HCT116 (cell line): Measurements from ENCODE around the gene AUTS2. TPM values are rescaled to one million over a fixed set of nuclear protein-coding genes. Genes with fewer than 3 reads are reported as not detected.

Experiments used
- ATAC-seq: fragments of 200-7000 bp; cut with Tn5 transposase; 2 replicates; pipeline ENCODE4 v1.9.1; 2020; ENCODE audit warnings: mild to moderate bottlenecking, moderate library complexity
- BruUV-seq: library from RNA; stranded (reverse); fragments of 400-500 nt; replicated peaks from 2 replicates; lab custom pipeline; 2021; lab: Mats Ljungman, UMichigan
- CTCF ChIA-PET: fragments of 300-600 bp; sonication (Branson Sonifier 250); formaldehyde crosslinking; loops from one replicate; lab custom pipeline; 2021; ENCODE audit warnings: antibody characterized with exemption; lab: Charles Lee
- POLR2A ChIA-PET: fragments of 300-600, 350-600 bp; sonication (Branson Sonifier 250); formaldehyde crosslinking; loops from one replicate; lab custom pipeline; 2021; ENCODE audit warnings: antibody characterized with exemption; lab: Charles Lee
- RAD21 ChIA-PET, 2 experiments: fragments of 300-600 bp; sonication (Branson Sonifier 250); formaldehyde crosslinking; loops; one replicate each; lab custom pipeline; 2023; ENCODE audit warnings: low total read pairs in 2 of 2; ENCODE audit not compliant: uncharacterized antibody in 2 of 2, unreplicated experiment in 2 of 2, low non-redundant PET in 1 of 2; lab: Charles Lee
- DNase-seq: peaks from one replicate; pipeline ENCODE4 v3.0.0-alpha.2; 2010; ENCODE audit warnings: low read depth, low spot score
- H2AFZ ChIP-seq: fragments of 200-600 bp; shearing (Covaris generic), sonication (generic); 2 replicates; pipeline ENCODE4 v1.6.1; 2017; ENCODE audit warnings: low read depth, mixed run types, mixed read lengths, antibody characterized with exemption, low read length; ENCODE audit not compliant: poor library complexity, severe bottlenecking
- H3K27ac ChIP-seq: 2 replicates; pipeline ENCODE4 v1.5.1; 2012; ENCODE audit warnings: low read depth, low read length
- H3K27me3 ChIP-seq: fragments of 200-600 bp; sonication (generic); 2 replicates; pipeline ENCODE4 v1.6.1; 2016; ENCODE audit warnings: mixed run types, low read length, mixed read lengths; ENCODE audit not compliant: insufficient read depth
- H3K36me3 ChIP-seq, 2 experiments: fragments of 200-500 bp in 1 of 2; fragments of 200-600 bp in 1 of 2; sonication (Bioruptor generic) in 1 of 2; sonication (generic) in 1 of 2; 2 replicates each; pipeline versions ENCODE4 v1.5.1 to v1.6.1; 2014 to 2016; ENCODE audit warnings: low read length in 2 of 2, inconsistent platforms in 1 of 2, mixed read lengths in 1 of 2, mixed run types in 1 of 2; ENCODE audit not compliant: insufficient read depth in 2 of 2, control insufficient read depth in 1 of 2
- H3K4me1 ChIP-seq, 2 experiments: fragments of 200-600 bp in 1 of 2; sonication (generic) in 1 of 2; 2 replicates each; pipeline versions ENCODE4 v1.5.1 to v1.6.1; 2012 to 2017; ENCODE audit warnings: low read length in 2 of 2, inconsistent platforms in 1 of 2, mild to moderate bottlenecking in 1 of 2, mixed read lengths in 1 of 2, mixed run types in 1 of 2, moderate library complexity in 1 of 2; ENCODE audit not compliant: insufficient read depth in 2 of 2, control insufficient read depth in 1 of 2
- H3K4me2 ChIP-seq: fragments of 200-600 bp; sonication (generic); 2 replicates; pipeline ENCODE4 v1.6.1; 2017; ENCODE audit warnings: mixed run types, low read length, mixed read lengths
- H3K4me3 ChIP-seq, 2 experiments: fragments of 200-600 bp in 1 of 2; sonication (generic) in 1 of 2; replicated peaks in 1 of 2; 2 replicates each; pipeline ENCODE4 v1.5.1; 2011 to 2016; ENCODE audit warnings: low read length in 2 of 2, control low read depth in 1 of 2, low read depth in 1 of 2, mild to moderate bottlenecking in 1 of 2, mixed read lengths in 1 of 2, mixed run types in 1 of 2
- H3K79me2 ChIP-seq: fragments of 200-600 bp; sonication (generic); 2 replicates; pipeline ENCODE4 v1.6.1; 2017; ENCODE audit warnings: mild to moderate bottlenecking, mixed run types, low read length, moderate library complexity, mixed read lengths; ENCODE audit not compliant: insufficient read depth
- H3K9ac ChIP-seq: fragments of 200-600 bp; sonication (generic); 2 replicates; pipeline ENCODE4 v1.6.1; 2016; ENCODE audit warnings: low read length, mixed read lengths
- H3K9me2 ChIP-seq: fragments of 200-600 bp; sonication (generic), shearing (Covaris generic); 2 replicates; pipeline ENCODE4 v1.6.1; 2017; ENCODE audit warnings: mixed run types, mild to moderate bottlenecking, moderate library complexity; ENCODE audit not compliant: insufficient read depth
- H3K9me3 ChIP-seq, 2 experiments: fragments of 200-500 bp in 1 of 2; fragments of 200-600 bp in 1 of 2; sonication (Bioruptor generic) in 1 of 2; sonication (generic) in 1 of 2; 2 replicates each; pipeline ENCODE4 v1.6.1; 2014 to 2017; ENCODE audit warnings: low read length in 2 of 2, mixed read lengths in 2 of 2, inconsistent platforms in 1 of 2, low read depth in 1 of 2, mild to moderate bottlenecking in 1 of 2, mixed run types in 1 of 2, moderate library complexity in 1 of 2; ENCODE audit not compliant: control insufficient read depth in 1 of 2, insufficient read depth in 1 of 2
- H4K20me1 ChIP-seq: fragments of 200-600 bp; sonication (generic), shearing (Covaris generic); 2 replicates; pipeline ENCODE4 v1.6.1; 2017; ENCODE audit warnings: mixed run types, mild to moderate bottlenecking, moderate library complexity; ENCODE audit not compliant: insufficient read depth
- CBX3 ChIP-seq: IDR thresholded peaks from 2 replicates; pipeline ENCODE4 v1.6.1; 2012; ENCODE audit warnings: low read depth
- CEBPB ChIP-seq: IDR thresholded peaks from 2 replicates; pipeline ENCODE4 v1.6.1; 2012; ENCODE audit warnings: low read depth
- FOSL1 ChIP-seq: IDR thresholded peaks from 2 replicates; pipeline ENCODE4 v1.6.1; 2012; ENCODE audit warnings: low read depth
- JUND ChIP-seq: IDR thresholded peaks from 2 replicates; pipeline ENCODE4 v1.6.1; 2012
- RAD21 ChIP-seq: IDR thresholded peaks from 2 replicates; pipeline ENCODE4 v1.6.1; 2012; ENCODE audit warnings: low read depth, mild to moderate bottlenecking
- SIN3A ChIP-seq: IDR thresholded peaks from 2 replicates; pipeline ENCODE4 v1.6.1; 2012; ENCODE audit warnings: low read depth
- SP1 ChIP-seq: IDR thresholded peaks from 2 replicates; pipeline ENCODE4 v1.6.1; 2012; ENCODE audit warnings: low read depth
- SRF ChIP-seq: IDR thresholded peaks from 2 replicates; pipeline ENCODE4 v1.6.1; 2012; ENCODE audit warnings: low read depth
- TCF7L2 ChIP-seq: IDR thresholded peaks from 2 replicates; pipeline ENCODE4 v1.7.0; 2011; ENCODE audit warnings: borderline replicate concordance, inconsistent platforms; ENCODE audit not compliant: insufficient read depth, insufficient read length; ENCODE audit errors: extremely low read depth
- ZFX ChIP-seq: fragments of 450-650 bp; IDR thresholded peaks from 2 replicates; pipeline ENCODE4 v1.6.1; 2017
- ZNF274 ChIP-seq: fragments of 200-500 bp; sonication (Bioruptor generic); IDR thresholded peaks from 2 replicates; pipeline ENCODE4 v1.6.1; 2014; ENCODE audit warnings: mild to moderate bottlenecking, low read depth, low read length, inconsistent platforms
- intact Hi-C: fragments of 100-400 bp; cut with micrococcal nuclease; formaldehyde crosslinking; loops from 2 replicates; pipeline ENCODE4 v1.10.0; 2022
- total RNA-seq: library from RNA; stranded (reverse); gene quantifications from one replicate; pipeline ENCODE4 v1.2.1, GENCODE V29; 2021; ENCODE audit not compliant: unreplicated experiment
- TF ChIP-seq, protein P1 (sequence below): IDR thresholded peaks from 2 replicates; pipeline ENCODE4 v1.6.1; 2011; ENCODE audit warnings: mild to moderate bottlenecking, low read length, moderate library complexity; ENCODE audit not compliant: insufficient replicate concordance; ENCODE audit errors: extremely low read depth
- TF ChIP-seq, protein P2 (sequence below): IDR thresholded peaks from 2 replicates; pipeline ENCODE4 v1.6.1; 2012; ENCODE audit warnings: low read depth

Gene AUTS2
- total RNA-seq, 1 experiment from 2014 or later: 0.93 TPM

DNA sequence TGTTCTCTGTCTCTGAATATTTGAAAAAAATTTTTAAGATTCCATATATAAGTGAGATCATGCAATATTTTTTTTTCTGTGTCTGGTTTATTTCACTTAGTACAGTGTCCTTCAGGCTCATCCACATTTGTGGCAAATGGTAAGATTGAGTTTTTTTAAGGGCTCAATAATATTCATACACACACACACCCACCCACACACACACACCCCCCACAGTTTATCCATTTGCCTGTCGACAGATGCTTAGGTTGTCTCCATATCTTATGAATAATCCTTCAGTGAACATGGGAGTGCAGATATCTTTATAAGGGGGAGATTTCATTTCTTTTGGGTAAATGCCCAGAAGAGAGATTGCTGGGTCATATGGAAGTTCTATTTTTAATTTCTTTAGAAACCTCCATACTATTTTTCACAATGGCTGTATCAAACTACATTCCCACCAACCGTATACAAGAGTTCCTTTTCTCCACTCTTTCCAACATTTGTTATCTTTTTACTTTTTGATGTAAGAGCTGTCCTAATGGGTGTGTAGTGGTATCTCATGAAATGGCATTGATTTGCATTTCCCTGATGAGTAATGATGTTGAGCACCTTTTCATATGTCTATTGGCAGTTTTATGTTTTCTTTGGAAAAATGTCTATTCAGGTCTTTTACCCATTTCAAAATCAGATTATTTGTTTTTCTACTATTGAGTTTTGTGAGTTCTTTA is 35.0 kb downstream of the AUTS2 start (continued):
- TF ChIP-seq TCF7L2 (no peak), SIN3A (no peak)

DNA sequence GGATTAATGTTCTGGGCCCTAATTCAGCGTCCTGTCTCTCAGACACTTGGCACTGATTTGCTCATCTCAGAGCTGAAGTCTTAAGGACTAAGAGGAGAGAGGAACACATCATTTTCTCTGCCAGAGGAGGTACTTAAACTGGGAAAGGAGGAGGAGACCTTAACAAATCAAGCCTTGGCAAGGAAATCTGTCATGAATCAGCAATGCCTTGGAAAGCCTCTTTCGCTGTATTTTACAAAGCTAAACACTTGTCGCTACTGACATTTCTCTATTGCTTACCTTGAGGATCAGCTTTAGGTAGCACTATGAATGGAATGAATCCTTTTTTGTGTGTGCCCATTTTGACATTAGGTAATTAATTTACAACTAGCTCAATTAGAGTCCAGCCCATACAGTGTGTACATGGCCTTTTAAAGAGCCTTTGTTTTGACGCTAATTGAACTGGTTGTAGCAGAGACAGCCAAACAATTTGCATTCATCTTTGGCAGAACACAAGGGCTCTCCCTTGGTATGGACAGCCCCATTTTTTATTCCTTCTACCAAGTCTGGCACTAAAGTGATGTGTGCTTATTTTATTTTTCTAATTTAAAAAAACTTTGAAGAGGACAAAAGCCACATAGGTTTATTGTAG is 37.4 kb downstream of the AUTS2 start:
- POLR2A ChIA-PET: no interaction called here
- H3K9me3 ChIP-seq: peaks cover 16 to 19% of the 10 kb centered on the region in 2 experiments; a peak in 2 of 4 replicates
- H3K27me3 ChIP-seq: no peaks in the 10 kb centered on the region
- no peaks in the 10 kb centered on the region for H3K9me2 ChIP-seq
- CTCF ChIA-PET: no interaction called here
- no TSS peak for BruUV-seq
- H3K27ac ChIP-seq: no peak overlapping the region
- no peak for TF ChIP-seq CBX3
- TF ChIP-seq ZNF274: no peak
- no peak for TF ChIP-seq RAD21
- TF ChIP-seq SIN3A: no peak
- TF ChIP-seq ZFX: no peak
- TF ChIP-seq CEBPB: no peak
- TF ChIP-seq, protein P1, sequence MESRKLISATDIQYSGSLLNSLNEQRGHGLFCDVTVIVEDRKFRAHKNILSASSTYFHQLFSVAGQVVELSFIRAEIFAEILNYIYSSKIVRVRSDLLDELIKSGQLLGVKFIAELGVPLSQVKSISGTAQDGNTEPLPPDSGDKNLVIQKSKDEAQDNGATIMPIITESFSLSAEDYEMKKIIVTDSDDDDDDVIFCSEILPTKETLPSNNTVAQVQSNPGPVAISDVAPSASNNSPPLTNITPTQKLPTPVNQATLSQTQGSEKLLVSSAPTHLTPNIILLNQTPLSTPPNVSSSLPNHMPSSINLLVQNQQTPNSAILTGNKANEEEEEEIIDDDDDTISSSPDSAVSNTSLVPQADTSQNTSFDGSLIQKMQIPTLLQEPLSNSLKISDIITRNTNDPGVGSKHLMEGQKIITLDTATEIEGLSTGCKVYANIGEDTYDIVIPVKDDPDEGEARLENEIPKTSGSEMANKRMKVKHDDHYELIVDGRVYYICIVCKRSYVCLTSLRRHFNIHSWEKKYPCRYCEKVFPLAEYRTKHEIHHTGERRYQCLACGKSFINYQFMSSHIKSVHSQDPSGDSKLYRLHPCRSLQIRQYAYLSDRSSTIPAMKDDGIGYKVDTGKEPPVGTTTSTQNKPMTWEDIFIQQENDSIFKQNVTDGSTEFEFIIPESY: no peak
- TF ChIP-seq JUND: no peak
- TF ChIP-seq SRF: no peak
- TF ChIP-seq FOSL1: no peak
- TF ChIP-seq SP1: no peak
- TF ChIP-seq, protein P2, sequence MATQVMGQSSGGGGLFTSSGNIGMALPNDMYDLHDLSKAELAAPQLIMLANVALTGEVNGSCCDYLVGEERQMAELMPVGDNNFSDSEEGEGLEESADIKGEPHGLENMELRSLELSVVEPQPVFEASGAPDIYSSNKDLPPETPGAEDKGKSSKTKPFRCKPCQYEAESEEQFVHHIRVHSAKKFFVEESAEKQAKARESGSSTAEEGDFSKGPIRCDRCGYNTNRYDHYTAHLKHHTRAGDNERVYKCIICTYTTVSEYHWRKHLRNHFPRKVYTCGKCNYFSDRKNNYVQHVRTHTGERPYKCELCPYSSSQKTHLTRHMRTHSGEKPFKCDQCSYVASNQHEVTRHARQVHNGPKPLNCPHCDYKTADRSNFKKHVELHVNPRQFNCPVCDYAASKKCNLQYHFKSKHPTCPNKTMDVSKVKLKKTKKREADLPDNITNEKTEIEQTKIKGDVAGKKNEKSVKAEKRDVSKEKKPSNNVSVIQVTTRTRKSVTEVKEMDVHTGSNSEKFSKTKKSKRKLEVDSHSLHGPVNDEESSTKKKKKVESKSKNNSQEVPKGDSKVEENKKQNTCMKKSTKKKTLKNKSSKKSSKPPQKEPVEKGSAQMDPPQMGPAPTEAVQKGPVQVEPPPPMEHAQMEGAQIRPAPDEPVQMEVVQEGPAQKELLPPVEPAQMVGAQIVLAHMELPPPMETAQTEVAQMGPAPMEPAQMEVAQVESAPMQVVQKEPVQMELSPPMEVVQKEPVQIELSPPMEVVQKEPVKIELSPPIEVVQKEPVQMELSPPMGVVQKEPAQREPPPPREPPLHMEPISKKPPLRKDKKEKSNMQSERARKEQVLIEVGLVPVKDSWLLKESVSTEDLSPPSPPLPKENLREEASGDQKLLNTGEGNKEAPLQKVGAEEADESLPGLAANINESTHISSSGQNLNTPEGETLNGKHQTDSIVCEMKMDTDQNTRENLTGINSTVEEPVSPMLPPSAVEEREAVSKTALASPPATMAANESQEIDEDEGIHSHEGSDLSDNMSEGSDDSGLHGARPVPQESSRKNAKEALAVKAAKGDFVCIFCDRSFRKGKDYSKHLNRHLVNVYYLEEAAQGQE: no peak
- RAD21 ChIA-PET: no interaction called here
- H3K4me1 ChIP-seq: no peaks in the 10 kb centered on the region
- ATAC-seq: no peak
- H4K20me1 ChIP-seq: no peaks in the 10 kb centered on the region
- no peak overlapping the region for H3K4me3 ChIP-seq
- H3K4me2 ChIP-seq: no peak overlapping the region
- intact Hi-C loops: no loop called here
- no peaks in the 10 kb centered on the region for H3K79me2 ChIP-seq
- DNase-seq: no peak
- H2AFZ ChIP-seq: no peak overlapping the region
- no peaks in the 10 kb centered on the region for H3K36me3 ChIP-seq
- no peak overlapping the region for H3K9ac ChIP-seq
